Activated CD4-positive, alpha-beta T cell treated with anti-CD3 and anti-CD28 coated beads for 36 hours (primary cell): Measurements from ENCODE around the gene PLEKHO2. TPM values are rescaled to one million over a fixed set of nuclear protein-coding genes. Genes with fewer than 3 reads are reported as not detected.
A peak's percentile ranks its signal among the peaks of the same experiment; 100 is the strongest.
"Not testable (repeated sequence)": the region's sequence is repeated elsewhere in the genome, so short reads cannot be mapped to it uniquely, and the experiment has no call there.

Experiments used
- ATAC-seq: fragments of 200-7000 bp; cut with Tn5 transposase; one replicate; pipeline ENCODE4 v1.10.0; 2021; ENCODE audit warnings: mild to moderate bottlenecking, moderate library complexity
- CTCF ChIA-PET: fragments of 350-600 bp; sonication (Branson Sonifier 250); formaldehyde crosslinking; loops from one replicate; lab custom pipeline; 2021; ENCODE audit warnings: antibody characterized with exemption; lab: Charles Lee
- POLR2A ChIA-PET: fragments of 350-600 bp; sonication (Branson Sonifier 250); formaldehyde crosslinking; loops from one replicate; lab custom pipeline; 2021; ENCODE audit warnings: antibody characterized with exemption, inconsistent platforms; lab: Charles Lee
- DNase-seq: peaks from one replicate; pipeline ENCODE4 v3.0.0-alpha.2; 2020
- H3K27ac Mint-ChIP-seq: one replicate; pipeline ENCODE4 v1.8.0; 2021; ENCODE audit warnings: mixed read lengths
- H3K27me3 Mint-ChIP-seq: one replicate; pipeline ENCODE4 v1.8.0; 2021; ENCODE audit warnings: mixed read lengths
- H3K36me3 Mint-ChIP-seq: one replicate; pipeline ENCODE4 v1.8.0; 2021; ENCODE audit warnings: low read depth, mixed read lengths
- H3K4me1 Mint-ChIP-seq: one replicate; pipeline ENCODE4 v1.8.0; 2021; ENCODE audit warnings: mixed read lengths
- H3K4me3 Mint-ChIP-seq: one replicate; pipeline ENCODE4 v1.8.0; 2021; ENCODE audit warnings: mild to moderate bottlenecking, moderate library complexity, mixed read lengths
- H3K9me3 Mint-ChIP-seq: one replicate; pipeline ENCODE4 v1.8.0; 2021; ENCODE audit warnings: low read depth, mixed read lengths
- intact Hi-C, 2 experiments: fragments of 100-400 bp; cut with DNase I in 1 of 2; cut with micrococcal nuclease in 1 of 2; formaldehyde crosslinking; loops; one replicate each; pipeline versions ENCODE4 v1.14.2 to v1.15.1; 2022 to 2024; cut with DNase I, micrococcal nuclease
- total RNA-seq, 2 experiments: library from RNA; stranded (reverse); gene quantifications; one replicate each; pipeline ENCODE4 v1.2.3, GENCODE V29; 2021

The PLEKHO2 gene, protein sequence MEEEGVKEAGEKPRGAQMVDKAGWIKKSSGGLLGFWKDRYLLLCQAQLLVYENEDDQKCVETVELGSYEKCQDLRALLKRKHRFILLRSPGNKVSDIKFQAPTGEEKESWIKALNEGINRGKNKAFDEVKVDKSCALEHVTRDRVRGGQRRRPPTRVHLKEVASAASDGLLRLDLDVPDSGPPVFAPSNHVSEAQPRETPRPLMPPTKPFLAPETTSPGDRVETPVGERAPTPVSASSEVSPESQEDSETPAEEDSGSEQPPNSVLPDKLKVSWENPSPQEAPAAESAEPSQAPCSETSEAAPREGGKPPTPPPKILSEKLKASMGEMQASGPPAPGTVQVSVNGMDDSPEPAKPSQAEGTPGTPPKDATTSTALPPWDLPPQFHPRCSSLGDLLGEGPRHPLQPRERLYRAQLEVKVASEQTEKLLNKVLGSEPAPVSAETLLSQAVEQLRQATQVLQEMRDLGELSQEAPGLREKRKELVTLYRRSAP
- total RNA-seq, result 10 to 100 TPM; 11.4 to 13.3 TPM

DNA sequence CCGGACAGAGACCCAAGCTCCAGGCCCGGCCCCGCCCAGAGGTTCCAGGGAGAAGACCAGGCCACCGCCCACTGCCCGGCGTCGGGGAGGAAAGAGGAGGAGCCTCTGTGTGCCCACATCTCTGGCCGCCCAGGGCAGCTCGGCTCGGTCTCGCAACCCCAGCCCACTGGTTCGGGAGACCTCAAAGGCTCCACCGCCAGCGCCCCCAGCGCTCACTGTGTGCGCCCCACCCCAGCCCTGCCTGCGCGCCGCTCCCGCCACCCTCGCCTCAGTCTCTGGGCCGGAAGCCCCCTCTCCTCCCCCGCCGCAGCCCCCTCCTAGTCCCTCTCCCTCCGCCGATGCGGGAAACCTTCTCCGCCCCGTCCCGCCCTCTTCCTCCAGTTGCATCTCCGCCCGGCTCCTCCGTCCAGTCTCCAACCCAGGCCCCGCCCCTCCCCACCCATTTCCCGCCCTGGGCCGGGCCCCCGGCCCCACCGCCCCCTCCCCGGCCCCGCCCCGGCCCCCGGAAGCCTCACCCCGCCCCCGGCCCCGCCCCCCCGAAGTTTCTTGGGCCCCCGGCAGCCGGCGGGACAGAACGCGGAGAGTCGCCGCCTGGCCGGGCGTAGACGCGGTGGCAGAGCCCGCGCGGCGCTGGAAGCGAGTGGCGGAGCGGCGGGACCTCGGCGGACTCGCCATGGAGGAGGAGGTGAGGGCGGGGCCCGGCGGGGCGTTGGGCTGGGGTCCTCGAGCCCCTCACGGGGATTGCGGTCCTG lies at the start of gene PLEKHO2:
Gene PLEKHO2, plus strand, starts transcription at position 572 of the 752 bp plus-strand sequence. Its CDS starts 102 bp downstream, at position 674.
- Mint-ChIP-seq H3K27ac (peak within 1 kb of the TSS; percentile 84), H3K4me1 (peaks cover 66% of the 10 kb centered on the region), H3K36me3 (peaks cover 2% of the 10 kb centered on the region), H3K9me3 (peaks cover 2% of the 10 kb centered on the region), H3K27me3 (no peaks in the 10 kb centered on the region), H3K4me3 (peak within 1 kb of the TSS; percentile 88)
- ATAC-seq, result peak; percentile 73
- ChIA-PET POLR2A (interaction anchor here (0.6 to 2.4 kb wide), 2 partner anchors 53 to 99 kb away, joined by 4 to 15 read pairs; no protein-coding TSS in a partner anchor), CTCF (interaction anchor here (0.6 to 2.0 kb wide), 8 partner anchors 15 to 71 kb away, joined by 3 to 10 read pairs (median 3); partner anchors contain the start of gene PIF1)
- DNase-seq, result peak; percentile 94
- intact Hi-C loops, result loop anchor here (1.0 to 5.0 kb wide), 8 partner anchors 16 to 744 kb away; partner anchors contain the start of genes CSNK1G1 (in 1 of the 2), PIF1 (in 1 of the 2), PPIB (in 1 of the 2) and SNX1 (in 1 of the 2)

DNA sequence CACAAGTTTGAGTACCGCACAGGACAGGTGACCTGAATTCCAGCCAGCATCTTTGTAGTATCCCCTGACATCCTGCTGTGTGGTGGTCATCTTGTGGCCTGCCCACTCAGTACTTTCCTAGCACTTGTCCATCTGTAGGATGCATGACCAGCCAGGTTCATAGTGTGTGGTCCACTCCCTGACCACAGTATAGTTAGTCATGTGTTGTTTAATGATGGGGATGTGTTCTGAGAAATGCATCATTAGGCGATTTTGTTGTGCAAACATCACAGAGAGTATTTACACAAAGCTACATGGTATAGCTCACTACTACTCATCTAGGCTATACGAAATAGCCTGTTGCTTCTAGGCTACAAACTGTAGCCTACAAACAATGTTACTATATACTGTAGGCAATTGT lies 49.4 kb upstream of the PLEKHO2 start:
- ChIA-PET POLR2A (interaction anchor here (0.6 kb wide), 1 partner anchor 93 kb away, joined by 3 read pairs; no protein-coding TSS in a partner anchor), CTCF (no interaction called here)
- no peak for ATAC-seq

DNA sequence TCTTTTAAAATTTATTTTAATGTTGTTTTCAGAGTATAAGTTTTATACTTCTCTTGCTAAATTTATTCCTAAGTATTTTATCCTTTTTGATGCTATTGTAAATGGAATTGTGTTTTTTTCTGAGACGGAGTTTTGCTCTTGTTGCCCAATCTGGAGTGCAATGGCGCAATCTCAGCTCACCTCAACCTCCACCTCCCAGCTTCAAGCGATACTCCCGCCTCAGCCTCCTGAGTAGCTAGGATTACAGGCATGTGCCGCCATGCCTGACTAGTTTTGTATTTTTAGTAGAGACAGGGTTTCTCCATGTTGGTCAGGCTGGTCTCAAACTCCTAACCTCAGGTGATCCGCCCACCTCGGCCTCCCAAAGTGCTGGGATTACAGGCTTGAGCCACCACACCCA lies 46.4 kb upstream of the PLEKHO2 start:
- POLR2A ChIA-PET, H3K4me3 Mint-ChIP-seq, intact Hi-C loops, DNase-seq, ATAC-seq, H3K36me3 Mint-ChIP-seq, H3K27ac Mint-ChIP-seq, H3K9me3 Mint-ChIP-seq, H3K27me3 Mint-ChIP-seq, H3K4me1 Mint-ChIP-seq: not testable (repeated sequence)
- CTCF ChIA-PET, result interaction anchor here (1.4 kb wide), 1 partner anchor 15 kb away, joined by 7 read pairs; no protein-coding TSS in a partner anchor

More for the DNA sequence above, 49.4 kb upstream of the PLEKHO2 start:
- no peaks in the 10 kb centered on the region for H3K36me3 Mint-ChIP-seq
- H3K4me1 Mint-ChIP-seq, result no peaks in the 10 kb centered on the region
- H3K9me3 Mint-ChIP-seq, result no peaks in the 10 kb centered on the region
- DNase-seq, result no peak
- no peak overlapping the region for H3K27ac Mint-ChIP-seq
- no peaks in the 10 kb centered on the region for H3K27me3 Mint-ChIP-seq
- H3K4me3 Mint-ChIP-seq, result no peak overlapping the region
- intact Hi-C loops, result no loop called here

DNA sequence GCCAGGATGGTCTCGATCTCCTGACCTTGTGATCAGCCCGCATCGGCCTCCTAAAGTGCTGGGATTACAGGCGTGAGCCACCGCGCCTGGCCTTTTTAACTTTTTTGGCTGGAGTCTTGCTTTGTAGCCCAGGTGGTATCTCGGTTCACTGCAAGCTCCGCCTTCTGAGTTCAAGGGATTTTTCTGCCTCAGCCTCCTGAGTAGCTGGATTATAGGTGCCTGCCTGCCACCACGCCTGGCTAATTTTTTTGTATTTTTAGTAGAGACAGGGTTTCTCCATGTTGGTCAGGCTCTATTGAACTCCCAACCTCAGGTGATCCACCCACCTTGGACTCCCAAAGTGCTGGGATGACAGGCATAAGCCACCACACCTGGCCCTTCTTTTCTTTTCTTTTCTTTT lies 45.8 kb upstream of the PLEKHO2 start:
- POLR2A ChIA-PET, DNase-seq, H3K36me3 Mint-ChIP-seq, H3K27me3 Mint-ChIP-seq, H3K9me3 Mint-ChIP-seq, H3K4me1 Mint-ChIP-seq, intact Hi-C loops, H3K4me3 Mint-ChIP-seq, H3K27ac Mint-ChIP-seq, ATAC-seq: not testable (repeated sequence)
- CTCF ChIA-PET, result interaction anchor here (0.7 to 1.4 kb wide), 2 partner anchors 15 to 45 kb away, joined by 3 to 7 read pairs; no protein-coding TSS in a partner anchor

DNA sequence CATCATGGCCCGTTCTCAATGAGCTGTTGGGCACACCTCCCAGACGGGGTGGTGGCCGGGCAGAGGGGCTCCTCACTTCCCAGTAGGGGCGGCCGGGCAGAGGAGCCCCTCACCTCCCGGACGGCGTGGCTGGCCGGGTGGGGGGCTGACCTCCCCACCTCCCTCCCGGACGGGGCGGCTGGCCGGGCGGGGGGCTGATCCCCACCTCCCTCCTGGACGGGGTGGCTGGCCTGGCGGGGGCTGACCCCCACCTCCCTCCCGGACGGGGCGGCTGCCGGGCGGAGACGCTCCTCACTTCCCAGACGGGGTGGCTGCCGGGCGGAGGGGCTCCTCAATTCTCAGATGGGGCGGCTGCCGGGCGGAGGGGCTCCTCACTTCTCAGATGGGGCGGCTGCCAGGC lies 42.8 kb upstream of the PLEKHO2 start:
- CTCF ChIA-PET, H3K9me3 Mint-ChIP-seq: not testable (repeated sequence)

DNA sequence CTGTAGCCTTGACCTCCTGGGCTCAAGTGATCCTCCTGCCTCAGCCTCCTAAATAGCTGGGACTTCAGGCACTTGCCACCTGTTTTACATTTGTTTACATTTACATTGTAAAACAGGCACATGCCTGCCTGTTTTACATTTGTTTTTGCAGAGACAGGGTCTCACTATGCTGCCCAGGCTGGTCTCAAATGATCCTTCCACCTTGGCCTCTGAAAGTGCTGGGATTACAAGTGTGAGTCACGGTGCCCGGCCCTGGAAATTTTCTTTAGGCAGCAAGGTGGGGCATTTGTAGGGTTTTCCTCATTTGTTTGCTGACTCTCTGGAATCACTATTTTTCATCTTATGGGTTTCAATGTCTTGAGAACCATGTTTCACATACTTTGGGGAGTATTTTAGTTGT lies 41.2 kb upstream of the PLEKHO2 start:
- intact Hi-C loops, result no loop called here

More for the DNA sequence above, 42.8 kb upstream of the PLEKHO2 start:
- H3K27me3 Mint-ChIP-seq, POLR2A ChIA-PET, H3K4me3 Mint-ChIP-seq, H3K4me1 Mint-ChIP-seq, H3K27ac Mint-ChIP-seq, intact Hi-C loops, DNase-seq, H3K36me3 Mint-ChIP-seq, ATAC-seq: not testable (repeated sequence)

DNA sequence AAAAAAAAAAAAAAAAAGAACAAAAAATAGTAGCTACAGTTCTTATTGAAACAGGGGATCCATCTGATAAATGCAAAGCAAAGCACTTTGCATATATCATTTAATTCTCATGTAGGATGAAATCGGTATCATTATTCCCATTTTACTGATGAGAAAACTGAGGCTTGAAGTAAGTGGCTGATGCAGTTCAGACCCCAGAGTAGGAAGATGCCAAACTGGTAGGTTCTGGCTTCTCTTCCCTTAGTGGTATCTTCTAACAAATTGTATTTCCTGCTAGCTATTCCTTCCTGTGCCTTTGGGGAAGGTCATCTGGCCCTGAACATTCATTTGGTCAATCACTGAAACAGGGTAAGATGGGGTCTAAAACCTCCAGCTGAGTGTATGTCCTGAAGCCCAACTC lies 38.2 kb upstream of the PLEKHO2 start:
- intact Hi-C loops, result no loop called here
- H3K27me3 Mint-ChIP-seq, result no peaks in the 10 kb centered on the region
- ATAC-seq (no peak), DNase-seq (no peak)
- H3K27ac Mint-ChIP-seq, result no peak overlapping the region
- no peak overlapping the region for H3K4me3 Mint-ChIP-seq
- CTCF ChIA-PET, result interaction anchor here (0.8 to 1.1 kb wide), 3 partner anchors 25 to 78 kb away, joined by 3 read pairs; no protein-coding TSS in a partner anchor
- no peaks in the 10 kb centered on the region for H3K36me3 Mint-ChIP-seq
- POLR2A ChIA-PET, result no interaction called here
- H3K9me3 Mint-ChIP-seq, result no peaks in the 10 kb centered on the region
- H3K4me1 Mint-ChIP-seq, result no peaks in the 10 kb centered on the region

More for the DNA sequence above, 41.2 kb upstream of the PLEKHO2 start:
- Mint-ChIP-seq H3K27me3 (no peaks in the 10 kb centered on the region), H3K27ac (no peak overlapping the region), H3K4me1 (no peaks in the 10 kb centered on the region), H3K9me3 (no peaks in the 10 kb centered on the region), H3K36me3 (no peaks in the 10 kb centered on the region), H3K4me3 (no peak overlapping the region)
- DNase-seq (no peak), ATAC-seq (no peak)
- ChIA-PET CTCF (interaction anchor here (0.8 to 1.1 kb wide), 2 partner anchors 14 to 147 kb away, joined by 3 read pairs; no protein-coding TSS in a partner anchor), POLR2A (no interaction called here)

DNA sequence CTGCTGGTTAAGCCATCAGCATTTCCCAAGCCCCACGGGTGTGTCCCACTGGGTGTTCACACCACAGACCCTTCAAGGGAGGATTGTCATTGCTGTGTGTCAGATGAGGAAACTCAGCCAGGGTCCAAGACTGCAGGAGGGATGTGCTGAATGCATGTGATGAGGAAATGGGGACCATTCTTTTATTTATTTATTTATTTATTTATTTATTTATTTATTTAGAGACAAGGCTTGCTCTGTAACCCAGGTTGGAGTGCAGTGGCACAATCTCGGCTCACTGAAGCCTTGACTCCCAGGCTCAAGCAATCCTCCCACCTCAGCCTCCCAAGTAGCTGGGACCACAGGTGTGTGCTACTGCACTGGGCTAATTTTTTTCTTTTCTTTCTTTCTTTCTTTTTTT lies 37.1 kb upstream of the PLEKHO2 start:
- H3K9me3 Mint-ChIP-seq, result no peaks in the 10 kb centered on the region
- peaks cover 3% of the 10 kb centered on the region for H3K27me3 Mint-ChIP-seq
- H3K4me3 Mint-ChIP-seq, result no peak overlapping the region
- no peak for ATAC-seq
- no peaks in the 10 kb centered on the region for H3K4me1 Mint-ChIP-seq
- ChIA-PET POLR2A (no interaction called here), CTCF (no interaction called here)
- no peak overlapping the region for H3K27ac Mint-ChIP-seq
- no peak for DNase-seq
- intact Hi-C loops, result no loop called here
- no peaks in the 10 kb centered on the region for H3K36me3 Mint-ChIP-seq

DNA sequence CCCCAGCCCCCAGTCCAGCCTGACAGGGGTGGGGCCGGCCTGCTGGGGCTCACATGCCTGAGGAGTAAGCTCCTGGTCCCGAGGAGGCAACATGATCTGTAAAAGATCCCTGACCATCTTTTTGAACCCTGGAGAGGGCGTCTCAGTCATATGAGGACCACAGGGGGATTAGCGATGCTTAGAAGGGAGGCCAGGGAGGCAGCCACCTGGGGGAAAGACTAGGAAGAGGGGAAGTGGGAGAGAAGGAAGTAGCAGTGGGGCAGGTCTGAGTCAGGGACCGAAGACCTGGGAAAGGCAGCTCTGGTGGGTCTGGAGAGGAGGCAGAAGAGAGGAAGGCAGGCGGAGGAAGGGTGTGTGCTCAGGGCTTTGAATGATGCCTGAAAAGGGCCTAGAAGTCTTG lies 35.2 kb upstream of the PLEKHO2 start:
- POLR2A ChIA-PET, result no interaction called here
- CTCF ChIA-PET, result interaction anchor here (0.7 to 0.8 kb wide), 2 partner anchors 79 to 88 kb away, joined by 3 to 4 read pairs; no protein-coding TSS in a partner anchor
- Mint-ChIP-seq H3K27ac (no peak overlapping the region), H3K4me1 (no peaks in the 10 kb centered on the region), H3K27me3 (peaks cover 3% of the 10 kb centered on the region), H3K9me3 (no peaks in the 10 kb centered on the region), H3K4me3 (no peak overlapping the region), H3K36me3 (no peaks in the 10 kb centered on the region)
- intact Hi-C loops, result no loop called here
- no peak for ATAC-seq
- DNase-seq, result no peak

DNA sequence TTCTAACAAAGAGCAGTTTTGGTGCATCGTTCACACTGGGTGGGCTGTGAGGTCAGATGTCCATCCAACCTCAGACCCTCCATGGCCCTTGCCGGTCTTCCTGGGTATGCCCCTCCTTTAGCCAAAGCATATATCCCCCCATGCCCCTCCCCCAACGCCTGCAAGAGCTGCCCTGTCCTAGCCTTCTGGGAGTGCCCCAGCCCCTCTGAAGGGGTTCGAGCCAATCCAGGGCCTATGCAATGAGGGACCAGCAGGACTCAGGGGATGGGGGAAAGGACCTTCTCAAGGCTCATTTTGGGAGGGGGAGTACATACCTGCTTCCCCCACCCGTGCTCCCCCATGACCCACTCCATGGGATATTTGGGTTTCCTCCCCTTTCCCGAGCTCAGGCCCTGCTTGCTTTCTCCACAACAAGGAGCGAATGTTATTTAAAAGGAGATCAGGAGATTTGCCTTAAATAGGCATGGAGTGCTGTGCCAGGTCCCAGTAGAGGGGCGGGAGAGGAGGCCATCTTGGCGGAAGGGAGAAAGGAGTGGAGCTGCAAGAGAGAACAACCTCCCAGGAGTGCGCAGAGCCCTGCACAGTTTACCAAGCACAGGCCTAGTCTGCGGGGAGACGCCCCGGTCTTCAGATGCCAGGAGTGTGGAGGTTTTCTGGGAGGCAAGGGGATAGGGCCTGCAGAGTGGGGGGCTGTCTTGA lies 34.5 kb upstream of the PLEKHO2 start:
- no peak for DNase-seq
- no peaks in the 10 kb centered on the region for H3K36me3 Mint-ChIP-seq
- no peaks in the 10 kb centered on the region for H3K9me3 Mint-ChIP-seq
- no peak overlapping the region for H3K27ac Mint-ChIP-seq
- peaks cover 3% of the 10 kb centered on the region for H3K27me3 Mint-ChIP-seq
- H3K4me3 Mint-ChIP-seq, result no peak overlapping the region
- no peak for ATAC-seq
- H3K4me1 Mint-ChIP-seq, result no peaks in the 10 kb centered on the region
- intact Hi-C loops, result no loop called here
- CTCF ChIA-PET, result interaction anchor here (0.7 to 5.2 kb wide), 3 partner anchors 14 to 122 kb away, joined by 3 to 54 read pairs (median 3); no protein-coding TSS in a partner anchor
- POLR2A ChIA-PET, result no interaction called here
